Prostate gland (tissue), 2 donors: ENCODE measurements around the gene DENND1B. TPM values are rescaled to one million over a fixed set of nuclear protein-coding genes. Genes with fewer than 3 reads are reported as not detected.

Source experiments
- DNase-seq: peaks from one replicate; pipeline ENCODE4 v3.0.0-alpha.2; 2019; ENCODE audit warnings: low spot score
- H3K27ac ChIP-seq, 2 donors: fragments of 200-600 bp; sonication (generic); 2 replicates each; pipeline ENCODE4 v1.5.1; 2017 to 2019
- H3K27me3 ChIP-seq: fragments of 200-600 bp; sonication (generic); replicated peaks from 2 replicates; pipeline ENCODE4 v1.5.1; 2019; ENCODE audit not compliant: insufficient read depth
- H3K36me3 ChIP-seq, 2 donors: fragments of 200-600 bp; sonication (generic); 1 replicate in 1 of 2; 2 replicates in 1 of 2; pipeline versions ENCODE4 v1.5.1 to v1.8.1; 2017 to 2019
- H3K4me1 ChIP-seq: fragments of 200-600 bp; sonication (generic); replicated peaks from 2 replicates; pipeline ENCODE4 v1.5.1; 2019
- H3K4me3 ChIP-seq, 2 donors: fragments of 200-600 bp; sonication (generic); 2 replicates each; pipeline ENCODE4 v1.5.1; 2017 to 2019
- H3K9me3 ChIP-seq: fragments of 200-600 bp; sonication (generic); 2 replicates; pipeline ENCODE4 v1.5.1; 2017
- CTCF ChIP-seq, 4 experiments: fragments of 200-600 bp in 2 of 4; fragments of 450-650 bp in 2 of 4; sonication (generic) in 2 of 4; IDR thresholded peaks; 1 replicate in 3 of 4; 2 replicates in 1 of 4; pipeline ENCODE4 v1.5.1; 2016 to 2019; ENCODE audit warnings: antibody characterized with exemption in 4 of 4, mild to moderate bottlenecking in 2 of 4, moderate library complexity in 2 of 4
- POLR2A ChIP-seq: fragments of 450-650 bp; IDR thresholded peaks from one replicate; pipeline ENCODE4 v1.6.1; 2016; ENCODE audit warnings: antibody characterized with exemption, mild to moderate bottlenecking
- POLR2AphosphoS5 ChIP-seq: sonication (generic); formaldehyde crosslinking; IDR thresholded peaks from one replicate; pipeline ENCODE4 v1.6.1; 2017; ENCODE audit warnings: antibody characterized with exemption
- WGBS: methylation state at CpG from one replicate; pipeline ENCODE4 v1.1.5; 2018; 5-methylcytosine and 5-hydroxymethylcytosine counted together
- intact Hi-C: fragments of 100-400 bp; cut with DNase I; formaldehyde crosslinking; loops from one replicate; pipeline ENCODE4 v1.14.2; 2022
- small RNA-seq, 2 donors: library from RNA; depleted of rRNA; stranded (forward); fragments of <200 nt; gene quantifications; one replicate each; pipeline ENCODE3, GENCODE V24; 2016
- total RNA-seq, 2 donors: library from RNA; depleted of rRNA; stranded (reverse); fragments of >200 nt; gene quantifications; one replicate each; pipeline ENCODE4 v1.1.0, GENCODE V29; 2016

The DENND1B gene
- total RNA-seq, 2 donors from 2014 or later = 13.5 to 14.1 TPM

DNA sequence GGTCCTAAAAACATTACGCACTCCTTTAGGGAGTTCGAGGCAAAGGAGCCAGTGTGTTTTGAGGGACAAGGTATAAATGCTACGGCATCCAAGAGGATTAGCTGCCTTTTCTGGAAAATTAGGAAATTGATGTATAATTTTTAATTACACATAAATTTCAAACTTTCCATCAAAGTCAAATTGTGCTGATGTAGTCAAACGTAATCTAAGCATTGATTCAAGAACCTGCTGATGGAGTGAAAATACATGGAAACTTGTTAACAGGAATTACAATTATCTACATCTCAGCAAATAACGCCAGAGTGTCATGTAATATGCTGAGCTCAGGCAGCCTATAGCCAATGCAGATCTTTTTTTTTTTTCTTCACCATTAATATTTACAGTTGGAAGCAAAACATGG is 312.7 kb downstream of the DENND1B start:
- no peaks in the 10 kb centered on the region for H3K9me3 ChIP-seq
- TF ChIP-seq POLR2A (no peak), CTCF (IDR thresholded peaks at IDR 0.05) (no peak), POLR2AphosphoS5 (no peak)
- 91% methylated on average over 5 of the region's 5 CpGs for WGBS

More for the DNA sequence above, 312.7 kb downstream of the DENND1B start:
- Histone ChIP-seq H3K27ac (no peak overlapping the region), H3K27me3 (no peaks in the 10 kb centered on the region), H3K4me1 (no peaks in the 10 kb centered on the region), H3K4me3 (no peak overlapping the region), H3K36me3 (no peaks in the 10 kb centered on the region)
- intact Hi-C loops = no loop called here
- no peak for DNase-seq

Small RNAs within 50 kb of the gene (small RNA-seq; reads per million reads assigned to genes)
- gene RF00019 = 0 reads per million in 2 donors

Other genes starting within 250 kb of the DENND1B start
- gene C1orf53, start 127.2 kb upstream of the DENND1B start, total RNA-seq = 10 to 100 TPM in 1 of 2 donors, 1 to 10 TPM in 1; 3.9 to 13.2 TPM
- 1 to 10 TPM in 1 of 2 donors, not detected in 1; 5.7 TPM for gene LHX9, start 141.9 kb upstream of the DENND1B start, total RNA-seq